Measurements from ENCODE around the gene PTPN23.
A peak's percentile ranks its signal among the peaks of the same experiment; 100 is the strongest.
"Not testable (repeated sequence)": the region's sequence is repeated elsewhere in the genome, so short reads cannot be mapped to it uniquely, and the experiment has no call there.

The PTPN23 gene

GRCh38 chr3:47455806-47456452, 75.1 kb downstream of the PTPN23 start:
- DNase-seq, result no peak

- peak; percentile 36 for DNase-seq
Observed at GRCh38 chr3:47456984-47457383, 76.2 kb downstream of the PTPN23 start.

GRCh38 chr3:47459534-47460085, 78.8 kb downstream of the PTPN23 start:
- DNase-seq, result not testable (repeated sequence)

Data from activated effector memory CD4-positive, alpha-beta T cell treated with anti-CD3 and anti-CD28 coated beads, Interleukin-2, amount 50 U/mL, for 16 hours (primary cell).